Mesenteric fat pad (tissue), 1 donor: Measurements from ENCODE around the gene SLC22A12. TPM values are rescaled to one million over a fixed set of nuclear protein-coding genes. Genes with fewer than 3 reads are reported as not detected.

Source experiments
- DNase-seq: peaks from one replicate; pipeline ENCODE4 v3.0.0-alpha.2; 2020; ENCODE audit warnings: low spot score
- total RNA-seq: library from RNA; stranded (reverse); fragmentation: NEBNext Ultra II Directional; extraction: Animal tissue kit (Norgen Biotek cat#: 25700); gene quantifications from one replicate; pipeline ENCODE4 v1.2.1, GENCODE V29; 2021
- donor health status: DM: yes; HTN: yes; CAD: no.

The SLC22A12 gene
- total RNA-seq, 1 donor from 2014 or later: 0.29 TPM

GRCh38 chr11:64621283-64622019, 30.4 kb downstream of the SLC22A12 start:
- no peak for DNase-seq

- no peak for DNase-seq
These were observed 31.7 kb downstream of the SLC22A12 start for GRCh38 chr11:64622681-64623080.

- no peak for DNase-seq
These were observed 34.0 kb downstream of the SLC22A12 start for GRCh38 chr11:64624883-64625481.

- no peak for DNase-seq
These were observed 35.6 kb downstream of the SLC22A12 start for GRCh38 chr11:64626637-64627036.

GRCh38 chr11:64627371-64627770, 36.4 kb downstream of the SLC22A12 start:
- DNase-seq: no peak

GRCh38 chr11:64628596-64628995, 37.6 kb downstream of the SLC22A12 start:
- DNase-seq: no peak

GRCh38 chr11:64629103-64629502, 38.1 kb downstream of the SLC22A12 start:
- no peak for DNase-seq

GRCh38 chr11:64629796-64630562, 39.0 kb downstream of the SLC22A12 start:
- DNase-seq: no peak

GRCh38 chr11:64631675-64632074, 40.7 kb downstream of the SLC22A12 start:
- no peak for DNase-seq

GRCh38 chr11:64632237-64632636, 41.2 kb downstream of the SLC22A12 start:
- no peak for DNase-seq

GRCh38 chr11:64632654-64633053, 41.6 kb downstream of the SLC22A12 start:
- DNase-seq: no peak

- no peak for DNase-seq
These were observed 42.6 kb downstream of the SLC22A12 start for GRCh38 chr11:64633555-64634159.

GRCh38 chr11:64637334-64638017, 46.5 kb downstream of the SLC22A12 start:
- DNase-seq: no peak

- no peak for DNase-seq
These were observed 47.1 kb downstream of the SLC22A12 start for GRCh38 chr11:64638018-64638665.

- DNase-seq: no peak
These were observed 47.8 kb downstream of the SLC22A12 start for GRCh38 chr11:64638829-64639228.

GRCh38 chr11:64639885-64640284, 48.9 kb downstream of the SLC22A12 start:
- DNase-seq: no peak

- DNase-seq: no peak
These were observed 50.8 kb downstream of the SLC22A12 start for GRCh38 chr11:64641596-64642417.

GRCh38 chr11:64642418-64642735, 51.4 kb downstream of the SLC22A12 start:
- DNase-seq: no peak

- DNase-seq: no peak
These were observed 51.8 kb downstream of the SLC22A12 start for GRCh38 chr11:64642871-64643255.
